ENCODE measurements around the gene OSTF1. TPM values are rescaled to one million over a fixed set of nuclear protein-coding genes. Genes with fewer than 3 reads are reported as not detected.

Gene OSTF1
- total RNA-seq, 6 experiments from 2014 or later = 19.7 to 34.6 (median 24.7) TPM

DNA sequence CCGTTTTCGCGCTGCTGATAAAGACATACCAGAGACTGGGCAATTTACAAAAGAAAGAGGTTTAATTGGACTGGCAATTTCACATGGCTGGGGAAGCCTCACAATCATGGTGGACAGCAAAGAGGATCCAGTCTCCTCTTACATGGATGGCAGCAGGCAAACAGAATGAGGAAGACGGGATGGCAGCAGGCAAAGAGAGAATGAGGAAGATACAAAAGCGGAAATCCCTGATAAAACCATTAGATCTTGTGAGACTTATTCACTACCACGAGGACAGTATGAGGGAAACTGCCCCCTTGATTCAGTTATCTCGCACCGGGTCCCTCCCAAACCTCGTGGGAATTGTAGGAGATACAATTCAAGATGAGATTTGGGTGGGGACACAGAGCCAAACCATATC lies 95.0 kb downstream of the OSTF1 start:
- H3K27ac ChIP-seq = no peak overlapping the region
- H3K27me3 ChIP-seq = no peaks in the 10 kb centered on the region
- no peak overlapping the region for H3K4me3 ChIP-seq
- no peaks in the 10 kb centered on the region for H3K9me3 ChIP-seq
- no peaks in the 10 kb centered on the region for H3K4me1 ChIP-seq
- no peaks in the 10 kb centered on the region for H3K36me3 ChIP-seq
- WGBS (ENCODE audit: insufficient coverage, low coverage, low lambda C conversion rate, missing lambda C conversion rate) = 90% methylated on average over 8 of the region's 9 CpGs
- ATAC-seq = no peak
- intact Hi-C loops (cut with DNase I) = no loop called here
- no peak for TF ChIP-seq POLR2A (IDR thresholded peaks at IDR 0.05)
- TF ChIP-seq, protein P1, sequence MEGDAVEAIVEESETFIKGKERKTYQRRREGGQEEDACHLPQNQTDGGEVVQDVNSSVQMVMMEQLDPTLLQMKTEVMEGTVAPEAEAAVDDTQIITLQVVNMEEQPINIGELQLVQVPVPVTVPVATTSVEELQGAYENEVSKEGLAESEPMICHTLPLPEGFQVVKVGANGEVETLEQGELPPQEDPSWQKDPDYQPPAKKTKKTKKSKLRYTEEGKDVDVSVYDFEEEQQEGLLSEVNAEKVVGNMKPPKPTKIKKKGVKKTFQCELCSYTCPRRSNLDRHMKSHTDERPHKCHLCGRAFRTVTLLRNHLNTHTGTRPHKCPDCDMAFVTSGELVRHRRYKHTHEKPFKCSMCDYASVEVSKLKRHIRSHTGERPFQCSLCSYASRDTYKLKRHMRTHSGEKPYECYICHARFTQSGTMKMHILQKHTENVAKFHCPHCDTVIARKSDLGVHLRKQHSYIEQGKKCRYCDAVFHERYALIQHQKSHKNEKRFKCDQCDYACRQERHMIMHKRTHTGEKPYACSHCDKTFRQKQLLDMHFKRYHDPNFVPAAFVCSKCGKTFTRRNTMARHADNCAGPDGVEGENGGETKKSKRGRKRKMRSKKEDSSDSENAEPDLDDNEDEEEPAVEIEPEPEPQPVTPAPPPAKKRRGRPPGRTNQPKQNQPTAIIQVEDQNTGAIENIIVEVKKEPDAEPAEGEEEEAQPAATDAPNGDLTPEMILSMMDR (IDR thresholded peaks at IDR 0.05) = no peak
- no peak for DNase-seq

- no peak overlapping the region for H3K4me3 ChIP-seq
- no peak for DNase-seq
- intact Hi-C loops (cut with DNase I) = no loop called here
- no peaks in the 10 kb centered on the region for H3K9me3 ChIP-seq
- H3K4me1 ChIP-seq = no peaks in the 10 kb centered on the region
- H3K27ac ChIP-seq = no peak overlapping the region
- TF ChIP-seq, protein P1 (IDR thresholded peaks at IDR 0.05) = no peak
- TF ChIP-seq POLR2A (IDR thresholded peaks at IDR 0.05) = no peak
- no peaks in the 10 kb centered on the region for H3K36me3 ChIP-seq
- ATAC-seq = peak in 2 of 4 donors; percentile 22 to 41
- 70% methylated on average over 2 of the region's 3 CpGs for WGBS (ENCODE audit: insufficient coverage, low coverage, low lambda C conversion rate, missing lambda C conversion rate)
- no peaks in the 10 kb centered on the region for H3K27me3 ChIP-seq
Observed at GRCh38 chr9:75184471-75184870, 96.2 kb downstream of the OSTF1 start.

- no peak for TF ChIP-seq POLR2A (IDR thresholded peaks at IDR 0.05)
- TF ChIP-seq, protein P1 (IDR thresholded peaks at IDR 0.05) = peak; percentile 35 to 69 (median 62)
- ATAC-seq (peak; percentile 76 to 91 (median 86)), DNase-seq (peak in 2 of 3 donors; percentile 49 to 54)
- intact Hi-C loops (cut with DNase I) = no loop called here
- Histone ChIP-seq H3K27me3 (no peaks in the 10 kb centered on the region), H3K9me3 (no peaks in the 10 kb centered on the region), H3K27ac (no peak overlapping the region), H3K36me3 (no peaks in the 10 kb centered on the region), H3K4me3 (no peak overlapping the region), H3K4me1 (no peaks in the 10 kb centered on the region)
- WGBS (ENCODE audit: insufficient coverage, low coverage, low lambda C conversion rate, missing lambda C conversion rate) = 35% methylated on average over 4 of the region's 4 CpGs
Observed at GRCh38 chr9:75185585-75186170, 97.4 kb downstream of the OSTF1 start.

DNA sequence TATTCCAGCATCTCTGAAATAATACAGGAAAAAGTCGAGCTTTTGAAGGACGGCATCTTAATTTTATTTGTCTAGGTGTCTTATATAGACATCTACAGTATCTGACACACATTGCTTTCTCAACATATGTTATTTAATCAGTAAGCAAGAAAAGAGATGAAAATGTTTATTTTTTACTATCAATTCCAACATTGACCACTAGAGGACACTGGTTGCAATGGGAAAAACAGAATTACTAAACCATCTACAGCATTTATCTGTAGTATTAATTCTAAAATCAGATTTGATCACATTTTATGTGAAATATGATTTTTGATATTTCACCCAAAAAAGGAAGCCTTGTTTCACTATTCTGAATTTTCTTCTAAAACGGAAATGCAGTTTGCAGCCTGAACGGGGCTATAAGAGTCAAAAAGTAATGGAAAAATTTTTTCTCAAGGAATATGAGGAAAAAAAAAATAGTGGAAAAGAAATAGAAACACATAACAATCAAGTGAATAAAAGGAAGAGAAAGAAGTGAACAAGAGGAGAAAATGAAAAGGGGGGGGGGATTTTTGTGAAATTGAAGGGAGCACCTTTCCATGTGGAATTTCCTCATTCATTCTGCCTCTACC lies 98.6 kb downstream of the OSTF1 start:
- WGBS (ENCODE audit: insufficient coverage, low coverage, low lambda C conversion rate, missing lambda C conversion rate) = 23% methylated on average over 4 of the region's 4 CpGs
- Histone ChIP-seq H3K4me1 (no peaks in the 10 kb centered on the region), H3K4me3 (no peak overlapping the region), H3K9me3 (no peaks in the 10 kb centered on the region), H3K27me3 (no peaks in the 10 kb centered on the region), H3K36me3 (no peaks in the 10 kb centered on the region), H3K27ac (no peak overlapping the region)
- ATAC-seq = peak in 3 of 4 donors; percentile 58 to 67 (median 59)
- TF ChIP-seq, protein P1 (IDR thresholded peaks at IDR 0.05) = peak; percentile 78 to 93 (median 86)
- no peak for TF ChIP-seq POLR2A (IDR thresholded peaks at IDR 0.05)
- intact Hi-C loops (cut with DNase I) = no loop called here
- DNase-seq = no peak
